ENCODE data around the gene SLC9A7.

DNA sequence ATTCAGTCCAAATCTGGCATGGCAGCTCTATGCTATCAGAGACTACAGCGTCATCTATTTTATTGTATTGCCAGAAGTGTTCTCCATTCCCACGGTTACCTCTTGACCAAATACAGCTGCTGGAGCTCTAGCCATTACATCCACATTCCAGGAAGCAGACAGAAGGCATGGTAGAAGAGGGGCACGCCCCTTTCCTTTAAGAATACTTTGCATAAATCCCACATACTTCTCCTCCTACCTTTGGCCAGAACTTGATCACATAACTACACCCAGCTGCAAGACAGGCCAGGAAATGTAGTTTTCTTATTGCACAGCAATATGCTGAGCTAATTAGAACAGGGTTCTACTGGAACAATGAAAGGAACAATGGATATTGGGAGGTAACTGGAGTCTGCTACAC is 14.9 kb downstream of the SLC9A7 start:
- TF ChIP-seq, protein P1, sequence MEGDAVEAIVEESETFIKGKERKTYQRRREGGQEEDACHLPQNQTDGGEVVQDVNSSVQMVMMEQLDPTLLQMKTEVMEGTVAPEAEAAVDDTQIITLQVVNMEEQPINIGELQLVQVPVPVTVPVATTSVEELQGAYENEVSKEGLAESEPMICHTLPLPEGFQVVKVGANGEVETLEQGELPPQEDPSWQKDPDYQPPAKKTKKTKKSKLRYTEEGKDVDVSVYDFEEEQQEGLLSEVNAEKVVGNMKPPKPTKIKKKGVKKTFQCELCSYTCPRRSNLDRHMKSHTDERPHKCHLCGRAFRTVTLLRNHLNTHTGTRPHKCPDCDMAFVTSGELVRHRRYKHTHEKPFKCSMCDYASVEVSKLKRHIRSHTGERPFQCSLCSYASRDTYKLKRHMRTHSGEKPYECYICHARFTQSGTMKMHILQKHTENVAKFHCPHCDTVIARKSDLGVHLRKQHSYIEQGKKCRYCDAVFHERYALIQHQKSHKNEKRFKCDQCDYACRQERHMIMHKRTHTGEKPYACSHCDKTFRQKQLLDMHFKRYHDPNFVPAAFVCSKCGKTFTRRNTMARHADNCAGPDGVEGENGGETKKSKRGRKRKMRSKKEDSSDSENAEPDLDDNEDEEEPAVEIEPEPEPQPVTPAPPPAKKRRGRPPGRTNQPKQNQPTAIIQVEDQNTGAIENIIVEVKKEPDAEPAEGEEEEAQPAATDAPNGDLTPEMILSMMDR (IDR thresholded peaks at IDR 0.05): no peak
- TF ChIP-seq POLR2A (IDR thresholded peaks at IDR 0.05): no peak

Data from tibial nerve (tissue), 3 donors.